CD4-positive, alpha-beta T cell treated with Interleukin-6 for 4 hours (primary cell): ENCODE results near the gene CD72.
A peak's percentile ranks its signal among the peaks of the same experiment; 100 is the strongest.

Experiments used
- DNase-seq: peaks from one replicate; pipeline ENCODE4 v3.0.0-alpha.2; 2020; ENCODE audit warnings: mixed read lengths

Gene CD72, protein sequence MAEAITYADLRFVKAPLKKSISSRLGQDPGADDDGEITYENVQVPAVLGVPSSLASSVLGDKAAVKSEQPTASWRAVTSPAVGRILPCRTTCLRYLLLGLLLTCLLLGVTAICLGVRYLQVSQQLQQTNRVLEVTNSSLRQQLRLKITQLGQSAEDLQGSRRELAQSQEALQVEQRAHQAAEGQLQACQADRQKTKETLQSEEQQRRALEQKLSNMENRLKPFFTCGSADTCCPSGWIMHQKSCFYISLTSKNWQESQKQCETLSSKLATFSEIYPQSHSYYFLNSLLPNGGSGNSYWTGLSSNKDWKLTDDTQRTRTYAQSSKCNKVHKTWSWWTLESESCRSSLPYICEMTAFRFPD

DNA sequence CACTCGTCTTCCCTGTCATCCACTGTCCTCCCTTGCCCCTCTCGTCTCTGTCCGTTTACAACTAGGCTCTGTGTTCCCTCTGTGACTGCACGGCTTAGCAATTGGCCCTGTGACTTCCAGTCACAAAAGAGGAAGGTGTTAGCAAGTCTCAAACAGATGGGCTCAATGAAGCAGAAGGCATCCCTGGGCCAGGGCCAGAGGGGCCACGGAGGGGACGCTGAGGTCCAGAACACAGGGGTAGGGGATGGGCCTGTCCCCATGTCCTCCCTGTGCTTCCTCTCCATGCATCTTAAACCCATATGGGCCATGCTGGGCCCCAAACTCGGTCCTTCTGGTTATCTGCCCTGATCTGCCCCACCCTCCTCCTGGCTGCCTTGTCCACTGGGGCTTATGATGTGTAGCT is at the start of gene CD72:
TSS of gene CD72 (minus strand) at position 89 of the 403 bp plus-strand sequence. CDS start 110 bp downstream, outside the sequence.
- DNase-seq, result no peak

DNA sequence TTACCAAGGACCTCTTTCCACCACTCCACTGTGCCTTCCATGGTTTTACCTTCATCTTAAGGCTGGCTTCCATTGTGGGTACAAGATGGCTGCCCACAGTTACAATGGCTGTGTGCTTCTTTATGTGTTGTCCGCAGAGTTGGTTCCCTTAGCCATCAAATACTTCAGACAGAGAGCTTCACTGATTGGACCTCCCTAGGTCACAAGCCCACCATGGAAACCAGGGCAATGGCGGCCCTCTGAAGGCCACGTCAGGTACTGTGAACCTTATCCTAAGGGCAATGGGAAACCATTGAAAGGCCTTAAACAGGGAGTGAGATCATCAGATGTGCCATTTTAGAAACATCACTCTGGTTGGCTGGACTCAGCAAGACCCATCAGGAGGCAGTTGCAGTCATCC is 49.7 kb upstream of the CD72 start:
- DNase-seq, result no peak

DNA sequence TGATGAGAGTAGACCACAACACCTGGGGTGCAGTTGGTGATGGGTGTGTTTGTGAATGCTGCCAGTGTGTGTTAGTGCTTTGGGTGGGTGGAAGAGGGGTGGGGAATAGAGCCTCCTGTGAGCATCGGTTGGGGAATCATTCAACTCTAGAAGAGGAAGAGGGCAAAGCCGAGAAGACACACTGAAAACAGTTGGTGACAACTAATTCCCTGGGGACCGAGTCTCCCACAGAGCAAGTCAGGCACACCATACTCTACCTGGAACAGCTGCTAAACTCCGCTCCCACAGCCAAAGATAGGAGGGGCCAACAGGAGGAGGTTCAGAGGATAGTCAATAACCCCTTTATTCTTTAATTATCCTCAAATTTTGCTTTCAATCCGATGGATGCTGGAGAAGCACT is 48.3 kb upstream of the CD72 start:
- DNase-seq, result no peak

DNA sequence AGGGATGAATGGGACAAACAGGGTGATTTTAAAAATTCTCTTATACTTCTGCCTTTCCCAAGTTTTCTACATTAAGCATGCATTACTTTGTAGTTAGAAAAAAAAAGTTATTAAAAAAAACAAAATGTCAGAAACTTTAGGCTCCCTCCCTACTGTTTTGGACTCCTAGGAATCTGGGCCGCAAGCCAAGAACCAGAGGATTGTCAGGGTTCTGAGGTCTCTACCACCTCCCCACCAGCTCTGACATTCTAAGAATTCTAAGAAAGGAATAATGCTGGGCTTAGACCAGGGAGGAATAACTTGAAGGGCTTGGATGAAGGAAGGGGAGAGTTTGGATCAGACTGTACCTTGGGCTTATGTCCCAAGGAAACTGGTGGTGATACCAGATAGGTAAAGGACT is 47.8 kb upstream of the CD72 start:
- no peak for DNase-seq

DNA sequence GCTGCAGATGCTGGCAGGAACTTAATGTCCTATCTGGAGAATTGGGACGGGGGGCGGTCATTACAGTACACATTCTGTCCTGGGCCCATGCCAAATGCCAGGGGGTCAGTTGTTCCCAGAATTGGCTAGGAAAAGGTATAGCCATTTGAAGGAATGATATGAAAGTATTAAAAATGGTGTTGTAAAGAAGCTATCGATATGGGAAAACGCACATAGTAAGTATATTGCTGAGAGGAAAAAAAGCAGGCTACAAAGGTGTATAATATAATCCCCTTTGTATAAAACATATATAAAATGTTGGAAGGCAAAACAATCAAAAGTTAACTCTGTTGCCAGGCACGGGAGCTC is 47.2 kb upstream of the CD72 start:
- DNase-seq, result no peak

DNA sequence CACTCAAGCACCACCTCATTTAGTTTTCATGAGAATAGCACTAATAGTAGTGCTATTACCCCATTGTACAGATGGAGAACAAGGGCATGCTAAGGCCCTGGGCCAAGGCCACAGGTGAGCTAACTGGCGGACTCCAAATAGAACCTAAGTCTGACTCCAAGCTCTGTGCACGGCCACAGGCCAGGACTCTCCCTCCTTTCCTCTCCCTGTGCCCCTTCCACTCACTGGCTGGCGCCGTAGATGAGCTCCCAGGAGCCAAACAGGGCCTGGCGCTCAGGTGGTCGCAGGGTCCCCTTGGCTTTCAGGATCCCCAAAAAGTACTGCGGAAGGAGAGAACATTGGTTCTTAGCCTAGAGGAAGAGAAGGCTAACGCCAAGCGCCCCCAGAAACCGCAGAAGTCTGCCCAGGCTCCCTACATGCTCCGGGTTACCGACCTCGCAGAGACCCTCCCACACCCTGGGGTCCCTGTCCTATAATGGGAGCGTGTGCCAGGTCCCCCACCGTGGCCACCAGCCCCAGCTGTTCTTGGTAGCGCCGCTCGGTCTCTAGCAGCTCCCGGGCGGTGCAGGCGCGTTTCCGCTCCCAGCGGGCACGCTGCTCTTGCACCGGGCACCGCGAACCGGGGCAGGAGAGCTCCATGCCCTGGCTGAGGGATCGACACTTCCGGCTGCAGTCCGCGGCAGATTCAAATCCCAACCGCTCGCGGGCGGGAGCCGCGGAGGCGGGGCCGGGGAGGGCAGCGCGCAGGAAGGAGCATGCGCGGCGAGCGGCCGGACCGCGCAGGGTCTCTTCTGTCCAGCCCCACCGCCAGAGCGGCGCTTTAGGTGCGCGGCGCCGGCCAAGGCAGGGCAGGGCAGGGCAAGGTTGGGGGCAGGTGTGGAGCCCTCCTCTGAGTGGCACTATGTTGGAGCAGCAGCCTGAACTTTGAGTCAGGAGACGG is 46.6 kb upstream of the CD72 start, which contains the start of gene ARHGEF39:
TSS of gene ARHGEF39 (minus strand) at position 665 of the 940 bp plus-strand sequence. CDS start at position 639, 26 bp downstream.
- peak; percentile 70 for DNase-seq

DNA sequence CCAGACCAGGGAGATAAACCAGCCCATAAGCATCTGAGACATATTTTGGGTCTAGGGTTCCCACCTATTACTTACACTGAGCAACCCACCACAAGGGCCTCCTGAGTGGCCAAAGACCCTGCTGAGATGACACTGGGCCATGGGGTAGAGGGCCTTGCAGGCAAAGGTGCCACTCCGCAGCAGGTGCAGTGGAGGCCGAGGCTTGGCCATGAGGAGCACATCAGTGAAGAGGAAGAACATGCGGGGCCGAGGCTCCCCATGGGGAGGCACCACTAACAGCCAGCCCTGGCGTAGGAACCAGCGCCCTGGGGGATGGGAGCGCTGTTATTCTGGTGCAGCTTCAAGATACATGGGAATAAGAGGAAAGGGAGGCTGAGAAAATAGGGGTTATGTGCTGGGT is 44.2 kb upstream of the CD72 start:
- no peak for DNase-seq

DNA sequence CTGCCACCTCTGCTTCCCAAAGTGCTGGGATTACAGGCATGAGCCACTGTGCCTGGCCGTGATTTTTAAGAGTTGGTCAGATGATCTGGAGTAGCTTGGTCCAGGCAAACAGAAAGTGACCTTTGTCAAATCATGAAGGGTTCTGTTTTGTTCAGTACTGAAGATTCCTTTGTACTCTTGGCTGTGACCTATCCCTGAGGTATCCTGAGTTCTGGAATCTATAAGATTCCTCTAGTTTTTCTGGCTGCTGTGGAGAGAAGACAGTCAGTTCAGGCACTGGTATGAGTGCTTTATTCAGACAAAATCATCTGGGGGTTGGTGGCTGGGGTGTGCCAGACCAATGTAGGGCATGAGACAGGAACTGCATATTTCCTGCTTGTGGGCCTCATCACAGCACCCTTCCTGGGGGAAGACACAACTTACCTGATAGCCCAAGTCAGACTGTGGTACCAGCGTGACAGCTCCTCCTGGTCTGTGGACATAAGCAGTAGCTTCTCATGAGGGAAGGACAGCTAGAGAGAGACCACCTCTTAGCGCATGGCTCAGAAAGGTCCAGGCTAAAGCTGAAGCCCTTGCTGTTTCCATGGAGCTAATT is 43.6 kb upstream of the CD72 start:
- DNase-seq, result peak; percentile 67

DNA sequence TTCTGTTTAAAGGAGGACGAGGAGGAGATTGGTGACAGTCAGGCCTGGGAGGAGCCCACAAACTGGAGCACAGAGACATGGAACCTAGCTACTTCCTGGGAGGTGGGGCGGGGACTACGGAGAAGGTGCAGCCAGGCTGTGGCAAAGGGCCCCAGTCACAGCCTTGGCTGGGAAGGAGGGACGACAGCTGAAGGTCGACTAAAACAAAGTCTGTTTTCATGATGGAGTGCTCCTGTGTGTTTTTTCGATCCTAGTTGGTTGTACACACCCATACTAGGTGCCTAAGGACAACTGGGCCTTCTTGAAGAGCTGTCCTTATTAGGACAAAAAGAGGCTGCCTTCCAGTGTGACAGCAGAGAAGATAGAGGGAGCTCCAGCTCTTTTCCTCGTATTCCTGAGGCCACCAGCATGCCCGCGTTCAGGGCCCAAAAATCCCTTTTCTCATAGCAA is 42.8 kb upstream of the CD72 start:
- DNase-seq, result no peak

DNA sequence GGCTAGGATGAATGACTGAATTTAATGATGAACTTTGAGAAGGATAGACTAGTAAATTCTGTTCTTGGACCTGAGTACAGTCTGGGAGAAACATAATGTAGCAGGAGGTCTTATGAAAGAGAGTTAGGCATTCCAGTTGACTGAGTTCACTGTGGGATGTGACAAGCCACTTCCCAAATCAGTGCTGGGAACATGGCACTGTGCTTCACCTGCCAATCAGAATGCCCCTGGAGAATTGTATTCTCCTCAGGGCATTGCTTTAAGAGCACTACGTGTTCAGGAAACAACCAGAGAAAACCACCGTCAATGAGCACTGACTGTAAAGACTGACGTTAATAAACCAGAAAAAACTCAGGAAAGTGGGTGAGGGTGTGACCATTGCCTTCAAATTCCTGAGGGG is 41.1 kb upstream of the CD72 start:
- DNase-seq, result no peak

DNA sequence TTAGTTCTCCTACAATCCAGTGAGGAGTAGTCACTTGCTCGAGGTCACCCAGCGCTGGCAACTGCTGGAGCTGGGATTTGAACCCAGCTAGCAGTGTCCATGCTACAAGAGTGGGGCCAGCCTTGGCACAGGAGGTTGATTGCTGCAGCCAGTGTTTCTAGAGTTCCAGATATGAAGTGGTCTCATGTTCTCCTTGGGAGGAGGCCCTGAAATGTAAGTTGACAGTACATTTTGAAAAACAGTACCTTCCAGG is 40.7 kb upstream of the CD72 start:
- DNase-seq, result peak; percentile 20

DNA sequence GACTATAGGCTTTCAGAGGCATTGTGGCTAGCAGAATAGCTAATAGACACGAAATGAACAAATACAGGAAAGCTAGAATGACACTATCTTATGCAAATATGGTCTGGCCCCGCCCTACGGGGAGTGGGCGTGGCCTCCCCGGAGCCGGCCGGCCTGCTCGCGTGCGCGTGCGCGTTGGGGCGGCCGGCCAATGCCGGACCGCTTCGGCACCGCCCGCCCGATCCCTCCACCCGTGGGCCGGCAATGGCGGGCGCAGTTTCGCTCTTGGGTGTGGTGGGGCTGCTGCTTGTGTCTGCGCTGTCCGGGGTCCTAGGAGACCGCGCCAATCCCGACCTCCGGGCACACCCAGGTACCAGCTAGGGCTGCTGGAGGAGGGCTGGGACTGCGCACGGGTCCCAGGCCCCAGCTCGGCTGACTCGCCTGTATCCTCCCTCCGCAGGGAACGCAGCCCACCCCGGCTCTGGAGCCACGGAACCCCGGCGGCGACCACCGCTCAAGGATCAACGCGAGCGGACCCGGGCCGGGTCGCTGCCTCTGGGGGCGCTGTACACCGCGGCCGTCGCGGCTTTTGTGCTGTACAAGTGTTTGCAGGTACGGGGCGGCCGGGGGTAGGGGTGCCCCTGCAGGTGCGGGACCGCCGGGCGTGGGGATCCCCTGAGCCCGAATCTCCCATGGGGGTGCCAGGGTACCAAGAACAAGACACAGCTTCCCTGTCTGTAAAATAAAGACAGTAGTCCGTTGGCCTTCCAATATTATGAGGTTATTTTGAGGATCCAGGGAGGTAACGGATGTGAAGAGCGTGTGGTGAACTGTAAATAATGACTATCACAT is 40.1 kb upstream of the CD72 start, which contains the start of gene CCDC107:
TSS of gene CCDC107 (plus strand) at position 156 of the 831 bp plus-strand sequence. CDS start at position 244, 88 bp downstream.
- DNase-seq, result peak; percentile 85

DNA sequence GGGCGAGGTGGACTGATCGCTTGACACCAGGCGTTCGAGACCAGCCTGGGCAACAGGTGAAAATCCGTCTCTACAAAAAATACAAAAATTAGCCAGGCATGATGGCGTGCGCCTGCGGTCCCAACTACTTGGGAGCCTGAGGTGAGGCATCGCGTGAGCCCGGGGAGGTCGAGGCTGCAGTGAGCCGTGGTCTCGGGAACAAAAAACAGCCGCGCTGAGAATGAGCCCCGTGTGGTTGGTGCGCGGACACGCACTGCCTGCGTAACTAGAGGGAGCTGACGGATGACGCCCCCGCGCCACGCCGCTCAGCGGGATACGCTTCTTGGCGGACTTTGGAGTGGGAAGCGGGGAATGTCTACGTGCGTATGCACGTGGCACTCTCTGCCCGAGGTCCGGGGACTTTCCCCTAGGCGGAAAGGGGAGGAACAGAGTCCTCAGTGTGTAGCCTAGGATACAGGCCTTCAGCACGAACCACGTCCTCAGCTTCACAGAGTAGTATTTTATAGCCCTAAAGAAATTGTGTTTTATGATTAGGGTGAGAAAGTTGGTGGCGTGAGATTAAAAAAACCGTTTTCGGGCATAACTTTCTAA is 39.4 kb upstream of the CD72 start, which contains the start of gene RMRP:
TSS of gene RMRP (minus strand) at position 474 of the 591 bp plus-strand sequence.
- peak; percentile 86 for DNase-seq

DNA sequence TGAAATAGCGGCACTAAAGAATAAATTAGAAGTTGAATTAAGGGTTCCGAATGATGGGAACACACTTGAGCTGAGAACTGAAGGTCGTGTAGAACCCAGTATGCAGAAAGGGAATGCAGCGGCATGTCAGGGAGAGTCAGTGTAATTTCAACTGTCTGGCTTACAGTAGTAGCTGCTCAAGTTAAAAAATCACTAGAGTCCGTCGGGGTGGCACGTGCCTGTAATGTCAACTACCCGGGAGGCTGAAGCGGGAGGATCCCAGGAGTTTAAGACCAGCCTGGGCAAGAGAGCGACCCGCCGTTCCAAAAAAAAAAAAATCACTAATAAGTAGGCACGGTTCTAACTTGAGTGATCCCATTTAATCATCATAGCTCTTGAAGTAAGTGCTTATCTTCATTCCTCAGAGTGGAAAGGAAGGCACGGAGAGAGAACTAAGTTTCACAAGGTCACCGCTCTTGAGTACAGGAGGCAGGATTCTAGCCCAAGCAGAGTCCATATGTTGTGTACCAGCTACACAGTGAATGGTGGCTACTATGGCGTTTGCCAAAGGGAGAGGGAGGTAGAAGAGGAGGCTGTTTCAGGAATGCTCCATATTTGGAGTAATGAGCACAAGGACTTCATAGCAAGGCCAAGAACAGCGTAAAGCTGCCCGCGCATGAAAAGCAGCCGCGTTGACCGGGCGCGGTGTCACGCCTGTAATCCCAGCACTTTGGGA is 38.8 kb upstream of the CD72 start:
- DNase-seq, result peak; percentile 13

DNA sequence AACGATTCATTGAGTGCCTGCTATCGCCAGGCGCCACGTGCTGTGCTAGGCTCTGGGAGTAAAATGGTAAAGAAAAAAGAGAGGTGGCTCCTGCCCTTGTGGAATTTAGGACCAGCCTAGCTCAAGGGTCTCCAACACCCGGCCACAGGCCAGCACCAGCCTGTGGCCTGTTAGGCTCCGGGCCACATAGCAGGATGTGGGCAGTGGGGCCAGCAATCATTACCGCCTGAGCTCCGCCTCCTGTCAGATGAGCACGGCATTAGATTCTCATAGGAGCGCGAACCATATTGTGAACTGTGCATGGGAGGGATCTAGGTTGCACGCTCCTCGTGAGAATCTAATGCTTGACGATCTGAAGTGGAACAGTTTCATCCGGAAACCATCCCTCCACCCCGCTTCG is 38.1 kb upstream of the CD72 start:
- no peak for DNase-seq

DNA sequence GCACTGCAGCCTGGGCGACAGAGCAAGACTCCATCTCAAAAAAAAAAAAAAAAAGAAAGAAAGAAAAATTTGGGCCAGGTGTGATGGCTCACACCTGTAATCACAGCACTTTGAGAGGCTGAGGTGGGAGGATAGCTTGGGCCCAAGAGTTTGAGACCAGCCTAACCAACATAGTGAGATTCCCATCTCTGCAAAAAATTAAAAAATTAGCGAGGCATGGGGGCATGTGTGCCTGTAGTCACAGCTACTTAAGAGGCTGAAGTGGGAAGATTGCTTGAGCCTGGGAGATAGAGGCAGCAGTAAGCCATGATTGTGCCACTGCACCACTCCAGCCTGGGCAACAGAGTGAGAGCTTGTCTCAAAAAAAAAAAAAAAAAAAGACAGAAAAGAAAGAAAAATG is 35.4 kb upstream of the CD72 start:
- no peak for DNase-seq

DNA sequence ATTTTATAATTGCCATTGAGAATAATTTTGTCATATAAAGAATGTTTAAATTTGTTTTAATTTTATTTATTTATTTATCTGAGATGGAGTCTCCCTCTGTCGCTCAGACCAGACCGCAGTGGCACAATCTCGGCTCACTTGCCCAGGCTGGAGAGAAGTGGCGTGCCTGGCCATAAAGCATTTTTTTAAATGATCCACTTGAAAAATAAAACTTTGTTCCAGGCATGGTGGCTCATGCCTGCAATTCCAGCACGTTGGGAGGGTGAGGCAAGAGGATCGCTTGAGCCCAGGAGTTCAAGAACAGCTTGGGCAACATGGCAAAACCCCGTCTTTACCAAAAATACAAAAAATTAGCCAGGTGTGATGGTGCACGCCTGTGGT is 34.6 kb upstream of the CD72 start:
- no peak for DNase-seq

DNA sequence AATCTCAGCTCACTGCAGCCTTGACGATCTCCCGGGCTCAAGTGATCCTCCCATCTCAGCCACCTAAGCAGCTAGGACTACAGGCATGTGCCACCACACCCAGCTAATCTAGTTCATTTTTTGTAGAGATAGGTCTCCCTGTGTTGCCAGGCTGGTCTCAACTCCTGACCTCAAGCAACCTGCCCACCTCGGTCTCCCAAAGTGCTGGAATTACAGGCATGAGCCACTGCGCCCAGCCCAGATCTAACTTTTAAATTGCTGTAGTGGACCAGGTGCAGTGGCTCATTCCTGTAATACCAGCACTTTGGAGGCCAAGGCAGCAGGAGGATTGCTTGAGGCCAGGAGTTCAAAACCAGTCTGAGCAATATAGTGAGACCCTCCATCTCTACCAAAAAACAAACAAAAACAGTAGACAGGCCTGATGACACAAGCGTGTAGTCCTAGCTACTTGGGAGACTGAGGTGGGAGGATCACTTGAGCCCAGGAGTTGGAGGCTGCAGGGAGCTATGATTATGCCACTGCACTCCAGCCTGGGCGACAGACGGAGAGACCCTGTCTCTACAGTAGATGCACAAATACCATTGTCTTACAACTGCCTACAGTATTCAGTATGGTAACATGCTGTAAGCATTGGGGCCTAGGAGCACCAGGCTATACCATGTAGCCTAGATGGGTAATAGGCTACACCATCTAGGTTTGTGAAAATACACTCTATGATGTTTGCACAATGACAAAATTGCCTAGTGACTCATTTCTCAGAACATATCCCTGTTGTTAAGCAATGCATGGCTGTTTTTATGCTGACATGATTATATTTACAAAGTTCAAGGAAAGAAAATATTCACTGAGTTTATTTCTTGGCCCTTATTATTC is 34.0 kb upstream of the CD72 start:
- DNase-seq, result no peak

DNA sequence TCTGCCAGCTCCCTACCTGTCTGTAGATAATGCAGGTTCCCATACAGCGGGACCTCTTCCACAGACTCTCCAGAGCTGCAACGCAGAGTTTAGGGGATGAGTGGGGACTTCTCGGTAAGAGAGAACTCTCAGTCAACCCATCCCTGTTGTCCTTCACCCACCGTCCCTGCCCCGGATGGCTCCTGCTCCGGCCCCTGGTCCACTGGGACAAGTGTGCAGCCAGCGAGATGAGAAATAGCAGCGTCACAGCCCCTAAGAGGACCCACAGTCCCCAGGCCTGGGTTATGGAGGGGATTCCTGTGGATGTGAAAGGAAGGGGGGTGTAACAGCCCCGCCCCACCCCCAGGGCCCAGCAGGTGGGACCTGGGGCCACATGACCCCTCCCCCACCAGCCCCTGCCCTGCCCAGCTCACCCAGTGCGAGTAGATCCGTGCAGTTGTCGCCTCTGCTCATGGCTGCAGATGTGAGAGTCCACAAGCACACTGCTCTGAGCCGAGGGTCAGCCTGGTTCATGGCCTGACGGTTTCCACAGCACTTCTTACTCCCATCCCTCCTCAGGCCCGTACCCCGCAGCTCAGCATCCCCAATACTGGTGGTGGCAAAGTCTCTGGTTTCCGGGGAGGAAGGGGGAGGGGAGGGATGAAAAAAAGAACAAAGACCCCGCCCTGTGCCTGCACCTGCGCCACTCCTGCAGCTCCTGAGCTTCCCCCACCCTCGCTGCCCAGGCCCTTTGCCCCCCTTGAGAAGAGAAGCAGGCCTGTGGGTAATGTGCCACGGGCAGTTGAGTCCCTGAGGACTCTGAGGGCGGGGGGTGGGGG is 32.3 kb upstream of the CD72 start, which contains the start of gene SIT1:
TSS of gene SIT1 (minus strand) at position 591 of the 818 bp plus-strand sequence. CDS start at position 513, 78 bp downstream.
- DNase-seq, result peak; percentile 65
